Activated T-helper 2 cell treated with anti-CD3 and anti-CD28 coated beads, Interferon-gamma antibody, Interleukin-2, Interleukin-4, amounts not matched to agents 10 μg/mL and 5 μg/mL and 100 μg/mL, durations not matched to agents 14 hours and 24 hours and 36 hours (primary cell): ENCODE data around the gene ZNF124. TPM values are rescaled to one million over a fixed set of nuclear protein-coding genes. Genes with fewer than 3 reads are reported as not detected.
A peak's percentile ranks its signal among the peaks of the same experiment; 100 is the strongest.
"Not testable (repeated sequence)": the region's sequence is repeated elsewhere in the genome, so short reads cannot be mapped to it uniquely, and the experiment has no call there.

Source experiments
- DNase-seq: peaks from one replicate; pipeline ENCODE4 v3.0.0; 2021; ENCODE audit warnings: low spot score
- H3K27ac Mint-ChIP-seq: one replicate; pipeline ENCODE4 v1.8.0; 2021; ENCODE audit warnings: mixed read lengths
- H3K27me3 Mint-ChIP-seq: one replicate; pipeline ENCODE4 v1.8.0; 2021; ENCODE audit warnings: low read depth, mixed read lengths
- H3K36me3 Mint-ChIP-seq: one replicate; pipeline ENCODE4 v1.8.0; 2021; ENCODE audit warnings: low read depth, mixed read lengths
- H3K4me1 Mint-ChIP-seq: one replicate; pipeline ENCODE4 v1.8.0; 2021; ENCODE audit warnings: low read depth, mixed read lengths
- H3K4me3 Mint-ChIP-seq: one replicate; pipeline ENCODE4 v1.8.0; 2021; ENCODE audit warnings: low read depth, mild to moderate bottlenecking, moderate library complexity, mixed read lengths
- H3K9me3 Mint-ChIP-seq: one replicate; pipeline ENCODE4 v1.8.0; 2021; ENCODE audit warnings: mixed read lengths
- intact Hi-C: fragments of 100-400 bp; cut with micrococcal nuclease; formaldehyde crosslinking; loops from one replicate; pipeline ENCODE4 v1.15.1; 2023
- total RNA-seq: library from RNA; stranded (reverse); gene quantifications from 2 replicates; pipeline ENCODE4 v1.2.3, GENCODE V29; 2022

Gene ZNF124
- total RNA-seq, 1 donor from 2014 or later = 14.0 TPM

- H3K27me3 Mint-ChIP-seq = no peaks in the 10 kb centered on the region
- intact Hi-C loops = no loop called here
- H3K27ac Mint-ChIP-seq = no peak overlapping the region
- H3K9me3 Mint-ChIP-seq = peaks cover 84% of the 10 kb centered on the region
- no peak for DNase-seq
- no peak overlapping the region for H3K4me3 Mint-ChIP-seq
- peaks cover 90% of the 10 kb centered on the region for H3K36me3 Mint-ChIP-seq
- H3K4me1 Mint-ChIP-seq = no peaks in the 10 kb centered on the region
Observed at GRCh38 chr1:247156787-247157232, 15.0 kb downstream of the ZNF124 start.

GRCh38 chr1:247147781-247148180 is 24.0 kb downstream of the ZNF124 start:
- Mint-ChIP-seq H3K36me3 (peaks cover 71% of the 10 kb centered on the region), H3K27me3 (no peaks in the 10 kb centered on the region), H3K9me3 (peaks cover 71% of the 10 kb centered on the region), H3K4me3 (no peak overlapping the region), H3K4me1 (no peaks in the 10 kb centered on the region), H3K27ac (no peak overlapping the region)
- intact Hi-C loops = no loop called here
- no peak for DNase-seq

GRCh38 chr1:247147120-247147519 is 24.7 kb downstream of the ZNF124 start:
- H3K4me1 Mint-ChIP-seq, H3K27me3 Mint-ChIP-seq, H3K27ac Mint-ChIP-seq, H3K4me3 Mint-ChIP-seq, intact Hi-C loops, DNase-seq: not testable (repeated sequence)
- peaks cover 70% of the 10 kb centered on the region for H3K9me3 Mint-ChIP-seq
- peaks cover 71% of the 10 kb centered on the region for H3K36me3 Mint-ChIP-seq

- Mint-ChIP-seq H3K9me3 (peaks cover 68% of the 10 kb centered on the region), H3K4me3 (no peak overlapping the region), H3K4me1 (no peaks in the 10 kb centered on the region), H3K27ac (no peak overlapping the region), H3K27me3 (no peaks in the 10 kb centered on the region), H3K36me3 (peaks cover 68% of the 10 kb centered on the region)
- no peak for DNase-seq
- intact Hi-C loops = no loop called here
Observed at GRCh38 chr1:247146671-247147070, 25.1 kb downstream of the ZNF124 start.

GRCh38 chr1:247145279-247145678 is 26.5 kb downstream of the ZNF124 start:
- intact Hi-C loops = no loop called here
- Mint-ChIP-seq H3K27me3 (no peaks in the 10 kb centered on the region), H3K4me3 (no peak overlapping the region), H3K27ac (no peak overlapping the region), H3K36me3 (peaks cover 70% of the 10 kb centered on the region), H3K9me3 (peaks cover 68% of the 10 kb centered on the region), H3K4me1 (no peaks in the 10 kb centered on the region)
- DNase-seq = no peak

GRCh38 chr1:247139557-247139956 is 32.3 kb downstream of the ZNF124 start:
- not testable (repeated sequence) for H3K27ac Mint-ChIP-seq
- H3K36me3 Mint-ChIP-seq = peaks cover 54% of the 10 kb centered on the region
- peaks cover 87% of the 10 kb centered on the region for H3K9me3 Mint-ChIP-seq

GRCh38 chr1:247131236-247131635 is 40.6 kb downstream of the ZNF124 start:
- Mint-ChIP-seq H3K4me3 (no peak overlapping the region), H3K27me3 (no peaks in the 10 kb centered on the region), H3K9me3 (peaks cover 50% of the 10 kb centered on the region), H3K4me1 (peaks cover 7% of the 10 kb centered on the region), H3K27ac (no peak overlapping the region), H3K36me3 (peaks cover 60% of the 10 kb centered on the region)
- no peak for DNase-seq
- intact Hi-C loops = no loop called here

More at GRCh38 chr1:247139557-247139956, 32.3 kb downstream of the ZNF124 start:
- DNase-seq, H3K4me3 Mint-ChIP-seq, H3K27me3 Mint-ChIP-seq, intact Hi-C loops, H3K4me1 Mint-ChIP-seq: not testable (repeated sequence)

GRCh38 chr1:247127519-247128282 is 44.1 kb downstream of the ZNF124 start:
- Mint-ChIP-seq H3K27ac (peak overlapping the region; percentile 42), H3K36me3 (peaks cover 35% of the 10 kb centered on the region), H3K9me3 (peaks cover 26% of the 10 kb centered on the region), H3K4me3 (peak overlapping the region; percentile 81)
- H3K27me3 Mint-ChIP-seq, H3K4me1 Mint-ChIP-seq, DNase-seq, intact Hi-C loops: not testable (repeated sequence)

GRCh38 chr1:247126601-247127000 is 45.2 kb downstream of the ZNF124 start:
- H3K4me3 Mint-ChIP-seq, intact Hi-C loops, H3K27ac Mint-ChIP-seq, H3K4me1 Mint-ChIP-seq, H3K27me3 Mint-ChIP-seq, DNase-seq: not testable (repeated sequence)
- Mint-ChIP-seq H3K36me3 (peaks cover 24% of the 10 kb centered on the region), H3K9me3 (peaks cover 16% of the 10 kb centered on the region)

GRCh38 chr1:247126166-247126565 is 45.7 kb downstream of the ZNF124 start:
- intact Hi-C loops = not testable (repeated sequence)

GRCh38 chr1:247121382-247121781 is 50.4 kb downstream of the ZNF124 start:
- intact Hi-C loops = no loop called here
- H3K27ac Mint-ChIP-seq = no peak overlapping the region

More at GRCh38 chr1:247126166-247126565, 45.7 kb downstream of the ZNF124 start:
- Mint-ChIP-seq H3K9me3 (peaks cover 16% of the 10 kb centered on the region), H3K36me3 (peaks cover 23% of the 10 kb centered on the region)
- not testable (repeated sequence) for H3K27ac Mint-ChIP-seq, H3K4me1 Mint-ChIP-seq, H3K4me3 Mint-ChIP-seq, DNase-seq, H3K27me3 Mint-ChIP-seq

GRCh38 chr1:247120408-247120668 is 51.5 kb downstream of the ZNF124 start:
- intact Hi-C loops, H3K36me3 Mint-ChIP-seq, H3K4me3 Mint-ChIP-seq, H3K9me3 Mint-ChIP-seq, H3K27me3 Mint-ChIP-seq, H3K27ac Mint-ChIP-seq, H3K4me1 Mint-ChIP-seq, DNase-seq: not testable (repeated sequence)

More at GRCh38 chr1:247121382-247121781, 50.4 kb downstream of the ZNF124 start:
- Mint-ChIP-seq H3K4me1 (no peaks in the 10 kb centered on the region), H3K36me3 (peaks cover 3% of the 10 kb centered on the region), H3K4me3 (no peak overlapping the region), H3K27me3 (no peaks in the 10 kb centered on the region), H3K9me3 (peaks cover 9% of the 10 kb centered on the region)
- DNase-seq = no peak

- intact Hi-C loops = no loop called here
- Mint-ChIP-seq H3K27ac (no peak overlapping the region), H3K4me3 (no peak overlapping the region), H3K9me3 (peaks cover 6% of the 10 kb centered on the region), H3K36me3 (peaks cover under 1% of the 10 kb centered on the region), H3K4me1 (no peaks in the 10 kb centered on the region), H3K27me3 (no peaks in the 10 kb centered on the region)
- DNase-seq = no peak
Observed at GRCh38 chr1:247119600-247120407, 52.0 kb downstream of the ZNF124 start.
